Measurements from ENCODE around the gene SSH3.

The SSH3 gene

GRCh38 chr11:67344264-67344663 is 40.9 kb downstream of the SSH3 start:
- TF ChIP-seq, protein P1, sequence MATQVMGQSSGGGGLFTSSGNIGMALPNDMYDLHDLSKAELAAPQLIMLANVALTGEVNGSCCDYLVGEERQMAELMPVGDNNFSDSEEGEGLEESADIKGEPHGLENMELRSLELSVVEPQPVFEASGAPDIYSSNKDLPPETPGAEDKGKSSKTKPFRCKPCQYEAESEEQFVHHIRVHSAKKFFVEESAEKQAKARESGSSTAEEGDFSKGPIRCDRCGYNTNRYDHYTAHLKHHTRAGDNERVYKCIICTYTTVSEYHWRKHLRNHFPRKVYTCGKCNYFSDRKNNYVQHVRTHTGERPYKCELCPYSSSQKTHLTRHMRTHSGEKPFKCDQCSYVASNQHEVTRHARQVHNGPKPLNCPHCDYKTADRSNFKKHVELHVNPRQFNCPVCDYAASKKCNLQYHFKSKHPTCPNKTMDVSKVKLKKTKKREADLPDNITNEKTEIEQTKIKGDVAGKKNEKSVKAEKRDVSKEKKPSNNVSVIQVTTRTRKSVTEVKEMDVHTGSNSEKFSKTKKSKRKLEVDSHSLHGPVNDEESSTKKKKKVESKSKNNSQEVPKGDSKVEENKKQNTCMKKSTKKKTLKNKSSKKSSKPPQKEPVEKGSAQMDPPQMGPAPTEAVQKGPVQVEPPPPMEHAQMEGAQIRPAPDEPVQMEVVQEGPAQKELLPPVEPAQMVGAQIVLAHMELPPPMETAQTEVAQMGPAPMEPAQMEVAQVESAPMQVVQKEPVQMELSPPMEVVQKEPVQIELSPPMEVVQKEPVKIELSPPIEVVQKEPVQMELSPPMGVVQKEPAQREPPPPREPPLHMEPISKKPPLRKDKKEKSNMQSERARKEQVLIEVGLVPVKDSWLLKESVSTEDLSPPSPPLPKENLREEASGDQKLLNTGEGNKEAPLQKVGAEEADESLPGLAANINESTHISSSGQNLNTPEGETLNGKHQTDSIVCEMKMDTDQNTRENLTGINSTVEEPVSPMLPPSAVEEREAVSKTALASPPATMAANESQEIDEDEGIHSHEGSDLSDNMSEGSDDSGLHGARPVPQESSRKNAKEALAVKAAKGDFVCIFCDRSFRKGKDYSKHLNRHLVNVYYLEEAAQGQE (IDR thresholded peaks at IDR 0.05; ENCODE audit: insufficient replicate concordance, low read depth), result no peak
- TF ChIP-seq, protein P2, sequence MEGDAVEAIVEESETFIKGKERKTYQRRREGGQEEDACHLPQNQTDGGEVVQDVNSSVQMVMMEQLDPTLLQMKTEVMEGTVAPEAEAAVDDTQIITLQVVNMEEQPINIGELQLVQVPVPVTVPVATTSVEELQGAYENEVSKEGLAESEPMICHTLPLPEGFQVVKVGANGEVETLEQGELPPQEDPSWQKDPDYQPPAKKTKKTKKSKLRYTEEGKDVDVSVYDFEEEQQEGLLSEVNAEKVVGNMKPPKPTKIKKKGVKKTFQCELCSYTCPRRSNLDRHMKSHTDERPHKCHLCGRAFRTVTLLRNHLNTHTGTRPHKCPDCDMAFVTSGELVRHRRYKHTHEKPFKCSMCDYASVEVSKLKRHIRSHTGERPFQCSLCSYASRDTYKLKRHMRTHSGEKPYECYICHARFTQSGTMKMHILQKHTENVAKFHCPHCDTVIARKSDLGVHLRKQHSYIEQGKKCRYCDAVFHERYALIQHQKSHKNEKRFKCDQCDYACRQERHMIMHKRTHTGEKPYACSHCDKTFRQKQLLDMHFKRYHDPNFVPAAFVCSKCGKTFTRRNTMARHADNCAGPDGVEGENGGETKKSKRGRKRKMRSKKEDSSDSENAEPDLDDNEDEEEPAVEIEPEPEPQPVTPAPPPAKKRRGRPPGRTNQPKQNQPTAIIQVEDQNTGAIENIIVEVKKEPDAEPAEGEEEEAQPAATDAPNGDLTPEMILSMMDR (IDR thresholded peaks at IDR 0.05; ENCODE audit: insufficient read depth, low read length), result no peak
- TF ChIP-seq GABPA (IDR thresholded peaks at IDR 0.05; ENCODE audit: low read depth) (no peak), POLR2AphosphoS5 (IDR thresholded peaks at IDR 0.05; ENCODE audit: low read depth) (no peak), SPI1 (IDR thresholded peaks at IDR 0.05; ENCODE audit: borderline replicate concordance, low read depth) (no peak)
- H3K27me3 ChIP-seq (ENCODE audit: insufficient read depth, poor library complexity, severe bottlenecking), result no peaks in the 10 kb centered on the region
- DNase-seq (ENCODE audit: low read depth in 1 of 2, low spot score in 1 of 2), result no peak
- no peak overlapping the region for H3K27ac ChIP-seq (replicated peaks)
- H3K4me3 ChIP-seq (replicated peaks; ENCODE audit: insufficient read depth, low read length), result no peak overlapping the region

GRCh38 chr11:67345247-67345919 is 42.1 kb downstream of the SSH3 start:
- TF ChIP-seq POLR2AphosphoS5 (IDR thresholded peaks at IDR 0.05; ENCODE audit: low read depth) (no peak), GABPA (IDR thresholded peaks at IDR 0.05; ENCODE audit: low read depth) (no peak), SPI1 (IDR thresholded peaks at IDR 0.05; ENCODE audit: borderline replicate concordance, low read depth) (no peak)
- TF ChIP-seq, protein P1 (IDR thresholded peaks at IDR 0.05; ENCODE audit: insufficient replicate concordance, low read depth), result no peak
- TF ChIP-seq, protein P2 (IDR thresholded peaks at IDR 0.05; ENCODE audit: insufficient read depth, low read length), result no peak
- DNase-seq (ENCODE audit: low read depth in 1 of 2, low spot score in 1 of 2), result no peak
- Histone ChIP-seq H3K27me3 (ENCODE audit: insufficient read depth, poor library complexity, severe bottlenecking) (no peaks in the 10 kb centered on the region), H3K27ac (replicated peaks) (no peak overlapping the region), H3K4me3 (replicated peaks; ENCODE audit: insufficient read depth, low read length) (no peak overlapping the region)

DNA sequence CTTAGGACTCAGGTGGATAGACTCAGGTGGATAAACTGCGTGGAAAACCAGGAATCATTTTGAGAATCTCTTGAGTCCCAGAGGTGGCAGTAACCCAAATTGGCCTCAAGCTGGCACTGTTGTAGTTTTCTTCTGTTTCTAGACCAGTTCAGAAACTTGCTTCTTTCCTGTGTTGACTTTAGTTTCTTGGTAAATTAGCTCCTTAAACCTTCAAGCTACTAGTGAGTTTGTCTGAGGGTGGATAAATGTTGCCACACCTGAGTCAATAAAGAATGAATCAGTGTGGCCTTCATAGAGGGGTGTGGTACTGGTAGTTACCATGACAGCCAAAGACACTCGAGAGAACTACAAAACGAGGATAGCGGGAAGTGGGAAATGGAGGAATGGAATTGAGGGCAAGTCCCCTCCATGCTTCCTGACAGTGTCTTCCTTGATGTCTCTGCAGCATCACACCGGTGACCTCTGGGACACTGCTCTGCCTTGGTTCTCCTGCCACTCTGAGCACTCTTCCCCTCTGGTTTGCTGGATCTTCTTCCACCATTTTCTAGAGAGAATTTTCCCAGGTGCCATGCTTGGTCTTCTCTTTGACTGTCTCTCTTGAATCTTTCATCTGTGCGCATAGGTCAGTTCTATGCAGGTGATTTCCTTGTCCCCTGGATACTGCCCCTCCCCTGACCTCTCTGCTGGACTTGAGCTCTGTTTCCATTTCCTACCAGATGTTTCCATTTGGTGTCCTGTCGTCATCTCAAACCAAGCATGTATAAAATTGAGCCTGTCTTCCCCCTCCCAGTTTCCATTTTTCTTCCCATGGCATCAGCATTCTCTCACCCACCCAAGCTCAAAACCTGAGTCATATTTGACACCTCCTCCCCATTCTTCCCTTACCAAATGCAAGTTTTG is 42.8 kb downstream of the SSH3 start:
- H3K4me3 ChIP-seq (replicated peaks; ENCODE audit: insufficient read depth, low read length), result no peak overlapping the region
- peak in 1 of 2 experiments; percentile 25 for DNase-seq (ENCODE audit: low read depth in 1 of 2, low spot score in 1 of 2)
- H3K27ac ChIP-seq (replicated peaks), result no peak overlapping the region
- H3K27me3 ChIP-seq (ENCODE audit: insufficient read depth, poor library complexity, severe bottlenecking), result no peaks in the 10 kb centered on the region
- TF ChIP-seq, protein P2 (IDR thresholded peaks at IDR 0.05; ENCODE audit: insufficient read depth, low read length), result peak; percentile 97
- TF ChIP-seq GABPA (IDR thresholded peaks at IDR 0.05; ENCODE audit: low read depth), result no peak

All from HL-60 (cell line).